Measurements from ENCODE around the gene GLRX. TPM values are rescaled to one million over a fixed set of nuclear protein-coding genes. Genes with fewer than 3 reads are reported as not detected.

Gene GLRX
- total RNA-seq, 1 donor from 2014 or later, result 27.5 TPM

GRCh38 chr5:95770830-95771708 lies 51.5 kb downstream of the GLRX start:
- Mint-ChIP-seq H3K27me3 (ENCODE audit: unreplicated experiment) (peaks cover 2% of the 10 kb centered on the region), H3K27ac (ENCODE audit: unreplicated experiment) (no peak overlapping the region), H3K4me1 (ENCODE audit: unreplicated experiment) (no peaks in the 10 kb centered on the region), H3K4me3 (ENCODE audit: unreplicated experiment) (no peak overlapping the region), H3K9me3 (ENCODE audit: unreplicated experiment) (no peaks in the 10 kb centered on the region), H3K36me3 (ENCODE audit: low read depth, unreplicated experiment) (no peaks in the 10 kb centered on the region)
- DNase-seq (ENCODE audit: low spot score), result no peak
- TF ChIP-seq, protein P1, sequence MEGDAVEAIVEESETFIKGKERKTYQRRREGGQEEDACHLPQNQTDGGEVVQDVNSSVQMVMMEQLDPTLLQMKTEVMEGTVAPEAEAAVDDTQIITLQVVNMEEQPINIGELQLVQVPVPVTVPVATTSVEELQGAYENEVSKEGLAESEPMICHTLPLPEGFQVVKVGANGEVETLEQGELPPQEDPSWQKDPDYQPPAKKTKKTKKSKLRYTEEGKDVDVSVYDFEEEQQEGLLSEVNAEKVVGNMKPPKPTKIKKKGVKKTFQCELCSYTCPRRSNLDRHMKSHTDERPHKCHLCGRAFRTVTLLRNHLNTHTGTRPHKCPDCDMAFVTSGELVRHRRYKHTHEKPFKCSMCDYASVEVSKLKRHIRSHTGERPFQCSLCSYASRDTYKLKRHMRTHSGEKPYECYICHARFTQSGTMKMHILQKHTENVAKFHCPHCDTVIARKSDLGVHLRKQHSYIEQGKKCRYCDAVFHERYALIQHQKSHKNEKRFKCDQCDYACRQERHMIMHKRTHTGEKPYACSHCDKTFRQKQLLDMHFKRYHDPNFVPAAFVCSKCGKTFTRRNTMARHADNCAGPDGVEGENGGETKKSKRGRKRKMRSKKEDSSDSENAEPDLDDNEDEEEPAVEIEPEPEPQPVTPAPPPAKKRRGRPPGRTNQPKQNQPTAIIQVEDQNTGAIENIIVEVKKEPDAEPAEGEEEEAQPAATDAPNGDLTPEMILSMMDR (IDR thresholded peaks at IDR 0.05; ENCODE audit: unreplicated experiment), result no peak

- no peaks in the 10 kb centered on the region for H3K4me1 Mint-ChIP-seq (ENCODE audit: unreplicated experiment)
- H3K27me3 Mint-ChIP-seq (ENCODE audit: unreplicated experiment), result peaks cover 2% of the 10 kb centered on the region
- no peak overlapping the region for H3K27ac Mint-ChIP-seq (ENCODE audit: unreplicated experiment)
- H3K9me3 Mint-ChIP-seq (ENCODE audit: unreplicated experiment), result no peaks in the 10 kb centered on the region
- H3K4me3 Mint-ChIP-seq (ENCODE audit: unreplicated experiment), result no peak overlapping the region
- TF ChIP-seq, protein P1 (IDR thresholded peaks at IDR 0.05; ENCODE audit: unreplicated experiment), result no peak
- no peak for DNase-seq (ENCODE audit: low spot score)
- H3K36me3 Mint-ChIP-seq (ENCODE audit: low read depth, unreplicated experiment), result no peaks in the 10 kb centered on the region
Measured at GRCh38 chr5:95768731-95769130, 53.8 kb downstream of the GLRX start.

GRCh38 chr5:95763941-95764340 lies 58.6 kb downstream of the GLRX start:
- TF ChIP-seq, protein P1 (IDR thresholded peaks at IDR 0.05; ENCODE audit: unreplicated experiment), result no peak
- H3K4me1 Mint-ChIP-seq (ENCODE audit: unreplicated experiment), result no peaks in the 10 kb centered on the region
- H3K4me3 Mint-ChIP-seq (ENCODE audit: unreplicated experiment), result no peak overlapping the region
- no peak for DNase-seq (ENCODE audit: low spot score)
- no peaks in the 10 kb centered on the region for H3K27me3 Mint-ChIP-seq (ENCODE audit: unreplicated experiment)
- H3K9me3 Mint-ChIP-seq (ENCODE audit: unreplicated experiment), result no peaks in the 10 kb centered on the region
- no peak overlapping the region for H3K27ac Mint-ChIP-seq (ENCODE audit: unreplicated experiment)
- no peaks in the 10 kb centered on the region for H3K36me3 Mint-ChIP-seq (ENCODE audit: low read depth, unreplicated experiment)

Other genes with a start within 250 kb of the GLRX start
- gene GPR150, start 202.6 kb downstream of the GLRX start, total RNA-seq (ENCODE audit: unreplicated experiment), result not detected
- 0.97 TPM for gene RFESD, start 175.9 kb downstream of the GLRX start, total RNA-seq (ENCODE audit: unreplicated experiment)
- 0.33 TPM for gene SPATA9, start 139.7 kb downstream of the GLRX start, total RNA-seq (ENCODE audit: unreplicated experiment)
- gene RHOBTB3, start 91.4 kb downstream of the GLRX start, total RNA-seq (ENCODE audit: unreplicated experiment), result 22.8 TPM
- gene ELL2, start 139.1 kb upstream of the GLRX start, total RNA-seq (ENCODE audit: unreplicated experiment), result 21.6 TPM

Data from endothelial cell (in vitro differentiated cells).